NCI-H82 treated with DMSO at 0.1 percent for 48 hours (cell line): ENCODE measurements around the gene SH3GLB1.

Source experiments
- DNase-seq: peaks from one replicate; lab custom pipeline; 2025; ENCODE audit not compliant: unreplicated experiment; lab: John Stamatoyannopoulos, UW

Gene SH3GLB1

GRCh38 chr1:86773341-86774288 is 69.2 kb downstream of the SH3GLB1 start:
- no peak for DNase-seq

- DNase-seq = peak; percentile 49
Observed at GRCh38 chr1:86774305-86775295, 70.2 kb downstream of the SH3GLB1 start.

DNA sequence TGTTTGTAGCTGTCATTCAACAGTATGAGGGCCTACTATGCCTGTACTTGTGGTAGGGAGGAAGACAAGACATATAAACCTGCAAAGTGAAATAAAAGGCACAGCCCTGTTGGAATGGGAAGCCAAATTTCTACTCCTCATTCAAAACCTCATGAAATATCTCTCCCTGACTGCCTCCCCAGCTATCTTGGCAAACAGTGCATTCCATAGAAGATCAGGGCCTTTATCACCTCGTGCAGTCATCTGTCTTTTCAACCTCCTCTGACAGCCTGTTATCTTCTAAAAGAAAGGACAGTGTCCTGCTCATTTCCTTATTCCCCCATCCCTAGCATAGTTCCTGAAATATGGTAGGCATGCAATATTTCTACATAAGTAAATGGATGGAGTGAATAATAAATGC is 71.0 kb downstream of the SH3GLB1 start:
- no peak for DNase-seq

DNA sequence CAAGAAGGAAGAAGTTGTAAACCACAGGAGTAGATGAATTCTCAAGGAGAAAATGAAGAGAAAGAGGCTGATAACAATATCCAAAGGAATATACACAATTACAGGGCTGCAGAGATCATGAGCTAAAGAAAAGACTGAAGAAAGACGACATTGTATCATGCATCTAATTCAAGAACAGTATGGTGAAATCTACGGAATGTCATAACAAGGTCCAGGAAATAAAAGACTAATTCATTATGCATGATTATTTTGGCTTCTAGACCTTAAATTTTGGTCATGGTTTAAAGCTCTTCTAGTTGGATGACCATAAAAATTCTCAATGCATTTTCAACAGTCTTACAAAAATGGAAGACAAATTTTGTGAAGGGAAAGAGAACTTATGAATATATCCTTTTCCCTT is 71.7 kb downstream of the SH3GLB1 start:
- no peak for DNase-seq

GRCh38 chr1:86778569-86779239 is 74.3 kb downstream of the SH3GLB1 start:
- DNase-seq = no peak

DNA sequence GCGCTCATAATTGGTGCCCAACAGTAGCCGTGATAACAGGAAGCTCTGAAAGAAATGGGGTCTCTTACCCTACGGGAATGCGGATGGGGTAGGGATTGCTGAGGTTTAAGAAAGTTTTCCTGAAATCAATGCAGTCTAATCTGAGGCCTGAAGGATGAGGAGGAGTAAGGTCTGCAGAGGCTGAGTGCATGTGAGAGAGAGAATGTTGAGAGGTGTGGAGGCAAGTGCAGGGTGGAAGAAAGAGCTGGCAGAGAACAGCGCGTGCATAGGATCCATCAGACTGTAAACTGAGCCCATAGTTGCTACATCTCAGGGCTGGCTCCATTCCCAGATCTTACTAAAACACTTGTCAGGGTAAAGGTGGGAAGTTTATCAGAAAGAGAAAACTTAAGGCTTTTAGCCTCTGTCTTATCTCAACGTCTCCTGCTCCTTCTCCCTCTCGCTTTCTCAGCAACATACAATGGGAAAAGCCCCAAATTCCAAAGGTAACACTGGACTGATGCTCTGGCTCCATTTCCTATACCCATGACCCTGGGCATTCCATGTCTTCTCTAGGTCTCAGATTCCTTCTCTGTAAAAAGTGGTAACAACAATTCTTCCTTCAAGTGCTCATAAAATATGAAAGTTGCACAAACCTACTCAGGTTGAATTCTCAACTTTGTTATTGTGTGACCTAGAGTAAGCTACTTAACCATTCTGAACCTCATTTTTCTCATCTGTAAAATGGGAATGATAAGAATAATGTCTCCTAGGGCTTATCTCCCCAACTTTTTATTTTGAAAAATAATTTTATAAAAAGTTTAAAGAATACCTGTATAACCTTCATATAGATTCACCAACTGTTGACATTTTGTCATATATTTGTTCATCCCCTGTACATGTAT is 75.2 kb downstream of the SH3GLB1 start:
- no peak for DNase-seq

DNA sequence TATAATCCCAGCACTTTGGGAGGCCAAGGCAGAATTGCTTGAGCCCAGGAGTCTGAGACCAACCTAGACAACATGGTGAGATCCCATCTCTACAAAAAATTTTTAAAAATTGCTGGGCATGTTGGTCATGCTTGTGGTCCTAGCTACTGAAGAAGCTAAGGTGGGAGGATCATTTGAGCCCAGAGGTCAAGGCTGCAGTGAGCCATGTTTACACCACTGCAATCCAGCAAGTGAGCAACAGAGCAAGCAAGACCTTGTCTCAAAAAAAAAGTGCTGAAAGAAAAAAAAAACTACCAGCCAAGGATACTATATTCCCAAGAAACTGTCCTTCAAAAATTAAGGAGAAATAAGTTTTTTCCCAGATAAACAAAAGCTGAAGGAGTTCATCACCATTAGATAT is 78.1 kb downstream of the SH3GLB1 start:
- DNase-seq = no peak

DNA sequence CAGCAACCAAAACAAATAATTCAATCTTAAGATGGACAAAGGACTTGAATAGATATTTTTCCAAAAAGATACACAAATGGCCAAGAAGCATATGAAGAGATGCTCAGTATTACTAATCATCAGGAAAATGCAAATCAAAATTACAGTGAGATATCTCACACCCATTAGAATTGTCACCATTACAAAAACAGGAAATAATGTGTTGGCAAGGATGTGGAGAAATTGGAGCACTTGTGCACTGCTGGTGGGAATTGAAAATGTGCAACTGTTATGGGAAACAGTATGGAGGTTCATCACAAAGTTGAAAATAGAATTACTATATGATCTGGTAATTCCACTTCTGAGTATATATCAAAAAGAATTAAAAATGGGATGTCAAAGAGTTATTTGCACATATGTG is 83.2 kb downstream of the SH3GLB1 start:
- no peak for DNase-seq

- DNase-seq = no peak
Observed at GRCh38 chr1:86788300-86789206, 84.2 kb downstream of the SH3GLB1 start.

DNA sequence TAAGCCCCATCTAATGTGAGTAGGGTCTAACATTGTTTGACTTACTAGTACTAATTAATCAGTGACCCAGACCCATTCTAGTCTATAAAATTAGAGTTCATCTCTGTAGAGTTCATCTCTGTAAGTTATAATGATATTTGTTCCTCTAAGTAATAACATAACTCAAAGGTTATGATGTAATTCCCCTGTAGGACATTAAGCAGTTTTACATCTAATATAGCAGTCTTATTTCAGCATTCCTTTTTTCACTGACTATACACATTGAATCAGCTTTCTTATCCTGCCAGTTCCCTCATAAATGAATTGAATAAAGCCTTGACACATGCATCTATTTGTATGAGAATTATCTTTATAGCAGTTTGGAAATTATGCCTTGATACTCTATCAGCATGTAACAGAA is 90.9 kb downstream of the SH3GLB1 start:
- no peak for DNase-seq
